Astrocyte of the spinal cord (primary cell): ENCODE measurements around the gene WDPCP.
"Not testable (repeated sequence)": the region's sequence is repeated elsewhere in the genome, so short reads cannot be mapped to it uniquely, and the experiment has no call there.

ENCODE experiments used
- DNase-seq: peaks from one replicate; pipeline ENCODE4 v3.0.0; 2011; ENCODE audit warnings: low read depth, low spot score
- H3K4me3 ChIP-seq: 2 replicates; pipeline ENCODE4 v1.5.1; 2011; ENCODE audit warnings: low read depth, mild to moderate bottlenecking, low read length, moderate library complexity
- CTCF ChIP-seq: IDR thresholded peaks from 2 replicates; pipeline ENCODE4 v1.5.1; 2012; ENCODE audit warnings: low read depth, mild to moderate bottlenecking, low read length, inconsistent platforms
- in situ Hi-C: cut with HindIII; loops from 2 replicates; pipeline ENCODE4 v1.10.0; 2017; ENCODE audit warnings: low sequenced_read_pairs

Gene WDPCP

GRCh38 chr2:63159262-63159661 lies 429.0 kb downstream of the WDPCP start:
- in situ Hi-C loops = no loop called here
- no peak for DNase-seq
- H3K4me3 ChIP-seq = no peak overlapping the region
- TF ChIP-seq CTCF = no peak

GRCh38 chr2:63136683-63137082 lies 451.6 kb downstream of the WDPCP start:
- DNase-seq, in situ Hi-C loops, H3K4me3 ChIP-seq: not testable (repeated sequence)

GRCh38 chr2:63132020-63132419 lies 456.3 kb downstream of the WDPCP start:
- TF ChIP-seq CTCF = no peak
- no peak for DNase-seq
- in situ Hi-C loops = no loop called here
- H3K4me3 ChIP-seq = no peak overlapping the region

- in situ Hi-C loops = no loop called here
- DNase-seq = no peak
- no peak overlapping the region for H3K4me3 ChIP-seq
- TF ChIP-seq CTCF = no peak
Observed at GRCh38 chr2:63131196-63131595, 457.1 kb downstream of the WDPCP start.

- no peak for TF ChIP-seq CTCF
- no peak overlapping the region for H3K4me3 ChIP-seq
- in situ Hi-C loops = no loop called here
Observed at GRCh38 chr2:63127594-63127993, 460.7 kb downstream of the WDPCP start.

GRCh38 chr2:63124850-63125249 lies 463.4 kb downstream of the WDPCP start:
- H3K4me3 ChIP-seq = no peak overlapping the region
- TF ChIP-seq CTCF = no peak
- DNase-seq = no peak
- in situ Hi-C loops = no loop called here

More at GRCh38 chr2:63127594-63127993, 460.7 kb downstream of the WDPCP start:
- DNase-seq = no peak

- in situ Hi-C loops = no loop called here
- TF ChIP-seq CTCF = no peak
- no peak overlapping the region for H3K4me3 ChIP-seq
- no peak for DNase-seq
Observed at GRCh38 chr2:63124218-63124617, 464.1 kb downstream of the WDPCP start.
